ENCODE data around the gene ADAP1. TPM values are rescaled to one million over a fixed set of nuclear protein-coding genes. Genes with fewer than 3 reads are reported as not detected.

The ADAP1 gene
- polyA plus RNA-seq, 3 donors = 49.1 to 117 (median 72.2) TPM

GRCh38 chr7:879093-879492 lies 75.4 kb downstream of the ADAP1 start:
- no peak overlapping the region for H2AFZ ChIP-seq (ENCODE audit: insufficient read depth, low read depth, low read length, poor library complexity, severe bottlenecking)
- no peaks in the 10 kb centered on the region for H3K9me3 ChIP-seq (replicated peaks in 1 of 2; ENCODE audit: control insufficient read depth in 1 of 2, insufficient read depth in 1 of 2, low read length in 2 of 2)
- no peak overlapping the region for H3K4me3 ChIP-seq (replicated peaks in 1 of 3; ENCODE audit: low read depth in 2 of 3, low read length in 3 of 3)
- H3K4me2 ChIP-seq (replicated peaks; ENCODE audit: extremely low read depth, low read length, poor library complexity, severe bottlenecking) = no peak overlapping the region
- peaks cover 2 to 16% of the 10 kb centered on the region in 2 donors for H3K36me3 ChIP-seq (replicated peaks in 1 of 2; ENCODE audit: control insufficient read depth in 1 of 2, insufficient read depth in 2 of 2, low read length in 2 of 2)
- no peak overlapping the region for H3K9ac ChIP-seq (ENCODE audit: insufficient read depth, low read length, poor library complexity, severe bottlenecking)
- H3K36me3 Mint-ChIP-seq = peaks cover 8 to 34% of the 10 kb centered on the region in 2 donors
- no peak for DNase-seq
- H3K27ac Mint-ChIP-seq = no peak overlapping the region
- peaks cover 73% of the 10 kb centered on the region for H3K79me2 ChIP-seq (ENCODE audit: insufficient read depth, low read length)
- H3K27me3 Mint-ChIP-seq (ENCODE audit: low read depth in 3 of 3) = peaks cover 0 to 3% (median 0%) of the 10 kb centered on the region in 3 donors
- no peak for TF ChIP-seq CTCF (IDR thresholded peaks at IDR 0.05)
- no peaks in the 10 kb centered on the region for H3K27me3 ChIP-seq (ENCODE audit: control insufficient read depth in 2 of 2, insufficient read depth in 2 of 2, low read length in 2 of 2)
- 95% methylated on average over 14 of the region's 15 CpGs for WGBS (ENCODE audit: insufficient coverage)
- peaks cover 19 to 32% of the 10 kb centered on the region in 2 donors for H3K4me1 ChIP-seq (ENCODE audit: control insufficient read depth in 1 of 2, insufficient read depth in 2 of 2, low read length in 2 of 2)
- intact Hi-C loops (cut with micrococcal nuclease) = loop anchor here in 1 of 2 donors (10.0 kb wide), 3 partner anchors 186 to 286 kb away; partner anchors contain the start of gene ZFAND2A
- H4K20me1 ChIP-seq (ENCODE audit: insufficient read depth, low read length) = peaks cover 71% of the 10 kb centered on the region
- H3K9me3 Mint-ChIP-seq = peaks cover 0 to 4% (median 0%) of the 10 kb centered on the region in 7 donors
- H3K4me3 Mint-ChIP-seq = no peak overlapping the region
- peak overlapping the region in 1 of 2 donors; percentile 14 for H3K27ac ChIP-seq (ENCODE audit: low read depth in 1 of 2, low read length in 2 of 2)
- H3K4me1 Mint-ChIP-seq = peaks cover 15% of the 10 kb centered on the region

GRCh38 chr7:877312-878232 lies 76.9 kb downstream of the ADAP1 start:
- Histone ChIP-seq H3K4me1 (ENCODE audit: control insufficient read depth in 1 of 2, insufficient read depth in 2 of 2, low read length in 2 of 2) (peaks cover 30 to 44% of the 10 kb centered on the region in 2 donors), H3K4me2 (replicated peaks; ENCODE audit: extremely low read depth, low read length, poor library complexity, severe bottlenecking) (peak overlapping the region; percentile 92), H3K36me3 (replicated peaks in 1 of 2; ENCODE audit: control insufficient read depth in 1 of 2, insufficient read depth in 2 of 2, low read length in 2 of 2) (peaks cover 2 to 20% of the 10 kb centered on the region in 2 donors), H3K9me3 (replicated peaks in 1 of 2; ENCODE audit: control insufficient read depth in 1 of 2, insufficient read depth in 1 of 2, low read length in 2 of 2) (no peaks in the 10 kb centered on the region), H4K20me1 (ENCODE audit: insufficient read depth, low read length) (peaks cover 55% of the 10 kb centered on the region), H3K79me2 (ENCODE audit: insufficient read depth, low read length) (peaks cover 58% of the 10 kb centered on the region), H2AFZ (ENCODE audit: insufficient read depth, low read depth, low read length, poor library complexity, severe bottlenecking) (peak overlapping the region; percentile 59), H3K27me3 (ENCODE audit: control insufficient read depth in 2 of 2, insufficient read depth in 2 of 2, low read length in 2 of 2) (no peaks in the 10 kb centered on the region), H3K9ac (ENCODE audit: insufficient read depth, low read length, poor library complexity, severe bottlenecking) (peak overlapping the region; percentile 86), H3K4me3 (replicated peaks in 1 of 3; ENCODE audit: low read depth in 2 of 3, low read length in 3 of 3) (peak overlapping the region; percentile 67 to 94 (median 78)), H3K27ac (ENCODE audit: low read depth in 1 of 2, low read length in 2 of 2) (peak overlapping the region; percentile 60 to 80)
- H3K27me3 Mint-ChIP-seq (ENCODE audit: low read depth in 3 of 3) = peaks cover 0 to 3% (median 0%) of the 10 kb centered on the region in 3 donors
- TF ChIP-seq CTCF (IDR thresholded peaks at IDR 0.05) = no peak
- H3K27ac Mint-ChIP-seq = peak overlapping the region; percentile 78 to 99 (median 91)
- DNase-seq = peak in 1 of 3 donors; percentile 35
- H3K4me1 Mint-ChIP-seq = peaks cover 24% of the 10 kb centered on the region
- H3K4me3 Mint-ChIP-seq = peak overlapping the region; percentile 94 to 96
- intact Hi-C loops (cut with micrococcal nuclease) = loop anchor here (2.0 to 10.0 kb wide), 4 partner anchors 97 to 287 kb away; partner anchors contain the start of genes COX19 (in 1 of the 2) and ZFAND2A (in 1 of the 2)
- H3K36me3 Mint-ChIP-seq = peaks cover 9 to 41% of the 10 kb centered on the region in 2 donors
- 22% methylated on average over 29 of the region's 47 CpGs for WGBS (ENCODE audit: insufficient coverage)
- peaks cover 0 to 5% (median 3%) of the 10 kb centered on the region in 7 donors for H3K9me3 Mint-ChIP-seq
